Right ventricle myocardium inferior (tissue), 1 donor: ENCODE data around the gene TNFAIP8. TPM values are rescaled to one million over a fixed set of nuclear protein-coding genes. Genes with fewer than 3 reads are reported as not detected.
A peak's percentile ranks its signal among the peaks of the same experiment; 100 is the strongest.

Source experiments
- ATAC-seq: fragments of 200-7000 bp; cut with Tn5 transposase; one replicate; pipeline ENCODE4 v1.9.1; 2020; ENCODE audit warnings: mild to moderate bottlenecking, moderate library complexity
- DNase-seq: peaks from one replicate; pipeline ENCODE4 v3.0.0; 2021; ENCODE audit errors: missing footprints
- intact Hi-C: fragments of 100-400 bp; cut with DNase I; formaldehyde crosslinking; loops from one replicate; pipeline ENCODE4 v1.11.0; 2022
- total RNA-seq: library from RNA; stranded (reverse); fragmentation: NEBNext Ultra II Directional; extraction: Animal tissue kit (Norgen Biotek cat#: 25700); gene quantifications from one replicate; pipeline ENCODE4 v1.2.1, GENCODE V29; 2021
- donor health status: DM: no; HTN: yes; CAD: no; lungs with severe emphysema.

TNFAIP8 gene
- total RNA-seq, 1 donor from 2014 or later = 17.8 TPM

DNA sequence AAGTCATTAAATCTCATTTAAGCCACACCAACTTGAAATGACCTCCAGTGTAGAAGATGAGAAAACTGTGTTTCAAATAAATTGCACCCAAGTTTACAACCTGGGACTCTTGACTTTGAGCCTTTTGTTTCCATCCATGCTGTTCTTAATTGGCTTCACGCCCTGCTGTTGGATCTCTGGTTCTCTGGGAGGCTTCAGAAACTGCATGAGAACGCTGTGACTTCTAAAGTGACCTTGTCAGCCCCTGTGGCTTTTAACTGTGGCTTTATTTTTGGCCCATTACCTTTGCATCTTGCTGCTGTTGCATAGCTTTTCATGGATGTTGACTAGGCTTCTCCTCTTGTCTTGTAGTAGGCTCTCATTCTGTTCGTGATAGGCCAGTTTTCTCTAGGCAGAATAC lies 29.3 kb downstream of the TNFAIP8 start:
- DNase-seq = no peak
- intact Hi-C loops = loop anchor here (5.0 kb wide), 1 partner anchor 48 kb away; no protein-coding TSS in a partner anchor
- ATAC-seq = no peak

DNA sequence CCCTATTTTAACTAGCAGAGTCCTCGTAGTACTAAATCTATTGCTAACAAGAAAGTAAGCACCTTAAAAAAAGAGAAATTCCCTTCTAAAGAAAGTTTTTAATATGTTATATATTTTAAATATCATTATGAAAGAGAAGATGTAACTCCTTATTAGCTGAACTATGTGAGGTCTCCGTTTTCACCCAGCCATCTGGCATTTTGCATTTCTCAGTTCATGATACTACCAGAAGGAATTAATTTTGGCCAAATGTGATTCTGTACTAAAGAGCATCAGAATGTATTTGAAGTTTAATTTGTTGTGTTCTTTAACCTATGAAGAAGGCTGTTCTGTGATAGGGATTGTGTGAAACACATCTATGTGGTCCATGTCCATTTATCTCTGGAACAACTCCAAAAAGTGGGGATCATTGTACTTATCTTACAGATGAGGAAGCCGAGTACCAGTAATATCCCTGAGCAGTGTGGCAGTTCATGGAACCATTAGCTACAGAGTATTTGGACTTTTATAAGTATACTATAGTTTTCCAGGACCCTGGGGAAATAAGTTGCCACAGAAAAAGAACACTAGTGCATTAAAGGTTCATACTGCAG lies 29.8 kb downstream of the TNFAIP8 start:
- ATAC-seq (no peak), DNase-seq (no peak)
- intact Hi-C loops = loop anchor here (5.0 kb wide), 1 partner anchor 48 kb away; no protein-coding TSS in a partner anchor

DNA sequence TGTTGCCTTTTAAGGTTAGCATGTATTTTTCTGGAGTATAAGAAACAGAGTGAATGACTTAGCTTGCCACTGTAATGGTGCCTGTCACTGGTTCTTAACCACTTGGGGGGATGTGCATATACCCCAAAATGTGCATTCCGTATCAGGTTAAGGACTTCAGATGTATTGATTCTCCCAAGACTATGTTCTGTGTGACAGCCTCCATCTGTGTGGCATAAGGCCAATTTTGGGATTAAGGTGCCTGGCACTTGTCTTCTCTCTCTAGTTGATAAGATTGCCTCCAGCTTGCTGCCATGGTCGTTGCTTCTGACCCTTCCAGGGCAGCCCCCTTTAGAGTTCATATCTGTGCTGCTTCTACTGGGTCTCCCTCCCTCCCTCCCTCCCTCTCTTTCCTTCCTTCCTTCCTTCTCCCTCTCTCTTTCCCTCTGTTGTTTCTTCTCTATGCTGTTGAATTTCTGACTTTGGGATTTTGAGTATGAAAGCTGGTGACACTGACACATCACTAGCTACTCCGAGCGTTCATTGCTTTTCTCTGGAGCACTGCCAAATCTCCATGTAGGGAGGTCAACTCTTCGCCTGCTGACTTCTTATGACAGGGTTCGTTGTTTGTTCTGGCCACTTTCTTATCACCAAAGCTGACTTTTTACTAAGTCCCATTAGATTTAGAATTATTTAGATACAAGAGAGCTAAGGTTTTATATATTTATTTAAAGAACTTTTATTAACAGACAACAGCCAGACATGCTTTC lies 31.0 kb downstream of the TNFAIP8 start:
- DNase-seq = no peak
- ATAC-seq = peak; percentile 40
- intact Hi-C loops = loop anchor here (5.0 kb wide), 1 partner anchor 49 kb away; no protein-coding TSS in a partner anchor

GRCh38 chr5:119387945-119388618 lies 32.3 kb downstream of the TNFAIP8 start:
- ATAC-seq = no peak
- intact Hi-C loops = loop anchor here (5.0 kb wide), 1 partner anchor 51 kb away; no protein-coding TSS in a partner anchor
- DNase-seq = no peak

DNA sequence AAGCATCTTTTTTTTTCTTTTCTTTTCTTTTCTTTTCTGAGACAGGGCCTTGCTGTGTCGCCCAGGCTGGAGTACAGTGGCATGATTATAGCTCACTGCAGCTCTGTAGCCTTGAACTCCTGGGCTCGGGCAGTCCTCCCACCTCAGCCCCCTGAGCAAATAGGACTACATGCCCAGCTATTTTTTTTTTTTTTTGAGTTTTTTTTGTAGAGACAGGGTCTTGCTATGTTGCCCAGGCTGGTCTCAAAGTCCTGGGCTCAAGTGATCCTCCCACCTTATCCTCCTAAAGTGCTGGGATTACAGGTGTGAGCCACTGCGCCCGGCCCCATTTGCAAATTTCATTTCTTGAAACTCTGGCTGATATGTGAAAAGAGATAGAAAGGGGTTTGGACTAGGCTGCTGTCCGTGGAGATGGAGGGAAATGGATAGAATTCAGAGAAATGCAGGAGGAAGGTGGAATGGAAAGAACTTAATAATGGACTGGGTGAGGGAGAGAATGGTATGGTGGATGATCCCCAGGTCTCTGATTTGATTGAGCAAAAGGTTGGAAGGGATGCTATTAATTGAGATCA lies 32.9 kb downstream of the TNFAIP8 start:
- no peak for ATAC-seq
- DNase-seq = no peak
- intact Hi-C loops = loop anchor here (5.0 kb wide), 1 partner anchor 51 kb away; no protein-coding TSS in a partner anchor

- ATAC-seq (no peak), DNase-seq (no peak)
- intact Hi-C loops = loop anchor here (5.0 kb wide), 1 partner anchor 52 kb away; no protein-coding TSS in a partner anchor
Measured at GRCh38 chr5:119389288-119390030, 33.6 kb downstream of the TNFAIP8 start.

DNA sequence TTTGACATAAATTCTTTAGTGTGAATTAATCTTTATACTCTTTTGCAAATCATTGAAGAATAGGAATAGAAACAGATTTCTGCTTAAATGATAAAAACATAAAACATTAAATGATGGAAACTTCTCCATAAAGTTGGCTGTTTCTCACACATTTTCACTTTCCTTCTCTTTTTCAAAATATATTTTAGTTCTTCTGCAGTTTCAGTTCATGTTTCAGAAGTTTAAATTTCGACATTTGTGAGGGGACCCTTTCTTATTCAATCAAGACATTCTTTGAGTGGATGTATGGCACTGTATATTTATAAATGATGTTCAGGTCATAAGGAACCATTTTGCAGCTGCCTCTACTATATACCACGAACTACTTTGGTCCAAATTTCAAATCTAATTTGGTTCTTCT lies 34.6 kb downstream of the TNFAIP8 start:
- ATAC-seq (no peak), DNase-seq (no peak)
- intact Hi-C loops = no loop called here

- DNase-seq (no peak), ATAC-seq (no peak)
- intact Hi-C loops = no loop called here
Measured at GRCh38 chr5:119393201-119393691, 37.4 kb downstream of the TNFAIP8 start.

DNA sequence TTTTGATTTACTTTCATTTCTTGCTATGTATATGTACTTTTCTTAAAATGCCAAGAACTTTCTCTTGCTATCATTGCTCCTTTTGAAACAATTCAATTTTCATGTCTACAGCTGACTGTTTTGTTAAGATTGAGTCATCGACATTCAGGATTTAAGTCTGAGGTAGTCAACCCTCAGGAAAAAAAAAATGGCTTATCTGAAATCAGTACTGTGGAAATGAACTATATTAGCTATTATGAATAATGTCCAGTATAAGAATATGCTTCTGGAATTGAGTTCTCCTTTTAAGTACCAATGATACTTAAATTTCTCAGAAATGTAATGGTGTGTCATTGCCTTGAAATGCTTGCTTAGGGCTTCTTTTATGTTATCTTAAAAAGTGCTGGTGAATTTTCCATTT lies 37.9 kb downstream of the TNFAIP8 start:
- ATAC-seq (no peak), DNase-seq (no peak)
- intact Hi-C loops = no loop called here

DNA sequence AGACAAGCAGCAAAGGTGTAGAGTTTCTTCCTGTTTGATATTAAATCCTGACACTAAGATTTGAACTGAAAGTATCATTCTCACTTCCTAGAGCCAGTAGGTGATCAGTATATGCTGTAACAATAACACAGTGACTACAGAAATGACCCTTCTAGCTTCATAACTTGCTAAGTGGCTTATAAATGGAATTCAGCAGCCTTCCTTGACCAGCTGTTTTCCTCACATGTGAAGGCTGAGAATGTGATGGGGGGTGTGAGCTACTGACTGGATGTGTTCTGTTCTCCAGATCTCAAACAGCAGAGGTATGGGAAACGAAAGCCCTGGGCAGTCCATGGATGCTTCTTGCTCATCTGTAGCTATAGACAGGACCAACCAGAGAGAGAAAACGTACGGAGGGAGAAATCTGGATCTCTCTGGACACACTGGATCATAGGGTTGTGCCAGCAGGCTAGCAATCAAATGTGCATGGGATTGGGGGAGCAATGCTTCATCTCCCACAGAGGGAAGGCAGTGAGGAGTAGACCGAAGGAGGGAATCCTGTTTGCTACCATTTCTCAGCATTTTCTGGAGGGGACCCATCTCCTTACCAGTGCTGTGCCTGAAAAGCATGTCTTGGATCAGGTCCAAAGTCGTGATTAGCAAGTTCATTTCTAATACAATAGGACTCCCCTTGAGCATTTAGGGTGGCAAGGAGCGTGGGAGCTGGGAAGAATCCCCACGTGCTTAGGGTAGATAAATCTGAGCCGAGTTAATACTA lies 39.4 kb downstream of the TNFAIP8 start:
- intact Hi-C loops = no loop called here

DNA sequence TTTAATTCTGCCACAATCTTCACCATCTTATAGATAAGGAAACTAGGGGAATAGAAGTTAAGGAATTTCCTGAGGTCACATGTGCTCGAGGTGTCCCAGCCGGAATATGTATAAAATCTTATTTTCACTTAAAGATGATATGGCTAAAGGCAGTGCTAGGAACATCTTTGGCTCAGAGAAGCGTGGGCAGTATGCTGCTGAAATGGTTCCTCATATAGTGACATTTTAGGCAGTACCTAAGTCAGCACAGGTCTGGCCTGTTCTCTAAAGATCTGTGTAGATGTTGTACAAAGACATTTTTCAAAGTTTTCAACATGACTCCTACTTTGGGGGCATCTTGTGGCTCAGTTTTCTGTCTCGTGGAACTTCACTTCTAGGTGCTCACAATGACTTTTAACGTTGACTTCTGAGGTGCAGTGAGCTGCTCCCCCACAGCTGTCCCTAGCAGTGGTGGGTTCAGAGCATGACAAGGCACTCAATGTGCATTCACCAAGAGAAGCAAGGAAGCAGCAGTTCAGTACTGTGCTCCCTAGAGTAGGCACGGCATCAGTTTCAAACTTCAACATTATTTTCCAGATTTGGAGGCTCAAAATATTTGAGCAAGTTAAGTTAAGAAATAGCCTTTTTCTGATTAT lies 40.3 kb downstream of the TNFAIP8 start:
- DNase-seq = no peak
- intact Hi-C loops = no loop called here
- ATAC-seq = no peak

More for the DNA sequence above, 39.4 kb downstream of the TNFAIP8 start:
- ATAC-seq (no peak), DNase-seq (no peak)

DNA sequence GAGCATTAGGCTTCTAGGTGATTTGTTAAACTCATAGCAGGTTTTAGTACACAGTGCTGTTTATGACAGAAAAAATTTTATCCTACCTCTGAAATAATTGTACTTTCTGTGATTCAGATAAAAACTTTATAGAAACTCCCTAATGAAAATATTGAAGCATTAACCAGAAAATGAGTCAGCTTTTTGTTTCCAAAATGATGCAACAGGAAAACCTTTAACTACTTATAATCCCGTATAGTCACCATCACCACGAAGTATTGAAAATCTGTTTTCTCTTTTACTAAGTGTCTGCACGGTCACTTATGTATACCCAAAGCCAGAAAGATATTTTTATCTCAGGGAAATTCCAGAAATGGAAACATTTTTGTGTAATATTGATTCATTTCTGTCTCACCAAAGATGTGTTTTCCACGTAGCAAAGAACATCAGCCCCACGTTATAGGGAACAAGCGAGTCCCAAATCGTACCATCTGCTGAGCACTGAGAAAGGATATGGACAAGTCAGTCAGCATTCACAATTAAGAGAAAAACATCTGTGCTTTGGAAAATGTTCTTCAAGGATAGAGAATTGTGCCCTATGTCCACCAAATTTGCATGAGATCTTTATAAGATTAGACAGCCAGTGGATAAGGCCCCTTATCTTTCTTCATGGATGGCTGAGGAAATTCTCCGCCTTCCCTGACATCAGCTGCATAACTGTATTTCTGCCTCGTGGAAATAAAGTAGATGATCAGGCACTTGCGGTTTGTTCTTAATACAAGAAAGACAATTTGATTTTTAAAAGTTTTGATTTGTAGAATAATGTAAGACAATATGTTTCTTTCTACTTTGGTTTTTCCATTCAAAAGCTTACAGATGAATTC lies 41.9 kb downstream of the TNFAIP8 start:
- intact Hi-C loops = no loop called here
- no peak for DNase-seq
- ATAC-seq = no peak

GRCh38 chr5:119398727-119399466 lies 43.1 kb downstream of the TNFAIP8 start:
- intact Hi-C loops = no loop called here
- ATAC-seq (peak; percentile 88), DNase-seq (no peak)

GRCh38 chr5:119400245-119400644 lies 44.4 kb downstream of the TNFAIP8 start:
- intact Hi-C loops = loop anchor here (5.0 kb wide), 1 partner anchor 43 kb away; the partner anchor contains the start of gene TNFAIP8
- DNase-seq = no peak
- no peak for ATAC-seq

DNA sequence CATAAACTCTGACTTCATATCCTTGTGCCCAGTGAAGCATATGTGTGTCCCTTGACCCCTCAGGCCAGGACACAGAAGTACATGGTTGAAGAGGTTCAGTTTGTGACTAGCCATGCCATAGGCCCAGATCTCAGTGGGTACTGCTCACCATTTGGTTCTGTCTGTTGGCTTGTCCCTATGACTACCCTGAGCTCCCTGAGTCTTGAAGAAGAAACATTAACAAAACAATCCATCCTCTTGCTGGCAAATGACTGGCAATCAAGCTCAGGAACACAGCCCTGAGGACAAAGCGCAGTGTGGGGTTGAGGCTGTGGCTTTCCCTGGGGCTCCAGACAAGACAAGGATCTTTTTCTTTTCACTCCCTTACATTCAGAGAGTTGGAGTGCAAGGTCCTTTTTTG lies 46.3 kb downstream of the TNFAIP8 start:
- intact Hi-C loops = loop anchor here (5.0 kb wide), 1 partner anchor 45 kb away; the partner anchor contains the start of gene TNFAIP8
- ATAC-seq = no peak
- DNase-seq = no peak

DNA sequence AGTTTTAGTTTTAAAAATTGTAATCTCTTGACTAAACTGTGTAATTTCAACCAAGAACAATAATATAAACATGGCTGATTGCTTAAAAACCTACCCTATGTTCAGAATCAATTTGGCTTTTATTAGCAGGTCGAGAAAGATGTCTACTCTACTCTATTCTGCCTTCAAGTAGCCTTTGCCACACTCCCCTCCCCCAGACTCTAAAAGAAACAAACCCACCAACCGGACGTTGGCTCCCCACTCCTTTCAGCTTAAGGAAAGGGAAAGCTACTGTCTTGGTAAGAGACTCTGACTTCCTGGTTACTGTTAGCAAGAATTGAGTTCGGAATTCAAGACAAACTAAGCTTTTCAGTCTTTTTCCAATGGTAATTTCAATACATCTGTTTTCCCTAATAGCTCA lies 46.7 kb downstream of the TNFAIP8 start:
- intact Hi-C loops = loop anchor here (5.0 kb wide), 1 partner anchor 45 kb away; the partner anchor contains the start of gene TNFAIP8
- ATAC-seq (no peak), DNase-seq (no peak)
